ENCODE results near the gene FAM50B.

FAM50B gene

DNA sequence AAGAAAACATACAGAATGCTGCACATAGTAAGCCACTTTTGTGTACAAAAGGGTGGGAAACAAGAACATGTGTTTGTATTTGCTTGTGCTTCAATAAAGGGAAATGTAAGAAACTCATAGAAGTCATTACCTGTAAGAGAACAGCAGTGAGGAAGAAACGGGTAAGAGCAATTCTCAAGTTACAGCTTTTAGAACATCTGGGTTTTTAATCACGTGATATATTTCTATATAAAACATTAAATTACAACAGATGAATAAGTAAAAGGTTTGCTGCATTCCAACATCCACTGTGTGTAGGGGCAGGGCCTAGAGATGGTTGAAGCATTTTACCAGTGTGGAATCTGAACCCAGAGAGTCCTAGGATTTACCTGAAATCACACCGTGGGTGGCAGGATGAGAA is 36.6 kb upstream of the FAM50B start:
- Mint-ChIP-seq H3K36me3 (ENCODE audit: low read depth) (no peaks in the 10 kb centered on the region), H3K4me3 (no peak overlapping the region), H3K4me1 (ENCODE audit: low read depth) (peaks cover 1% of the 10 kb centered on the region), H3K9me3 (no peaks in the 10 kb centered on the region), H3K27ac (no peak overlapping the region), H3K27me3 (peaks cover 19% of the 10 kb centered on the region)
- DNase-seq: no peak

DNA sequence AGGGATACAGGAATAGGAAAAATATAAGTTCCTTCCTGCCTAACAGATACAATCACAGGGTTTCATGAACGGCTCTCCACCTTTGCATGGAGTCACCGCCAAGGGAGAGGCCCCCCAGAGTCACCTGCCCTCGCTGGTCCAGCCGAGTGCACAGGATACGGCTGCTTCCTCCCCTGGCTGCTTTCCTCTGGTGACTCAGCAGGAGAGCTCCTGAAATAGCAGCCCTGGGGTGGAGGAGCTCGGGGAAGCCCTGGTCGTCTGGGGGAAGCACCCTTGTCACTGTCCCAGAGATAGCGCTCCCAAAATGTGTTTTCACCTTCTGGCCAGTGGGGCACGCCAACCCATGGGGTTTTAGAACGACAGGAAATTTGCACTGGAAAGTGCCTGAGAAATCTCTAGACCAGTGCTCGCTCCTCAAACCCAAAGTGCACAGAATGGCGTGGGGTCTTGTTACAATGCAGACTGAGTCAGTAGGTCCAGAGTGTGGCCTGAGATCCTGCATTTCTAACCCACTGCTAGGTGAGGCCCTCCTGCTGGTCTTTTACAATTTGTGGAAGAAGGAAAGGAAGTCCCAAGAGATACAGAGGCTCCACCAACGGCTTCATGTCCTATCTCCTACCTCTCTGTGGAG is 35.9 kb upstream of the FAM50B start:
- no peak overlapping the region for H3K27ac Mint-ChIP-seq
- peaks cover 19% of the 10 kb centered on the region for H3K27me3 Mint-ChIP-seq
- H3K36me3 Mint-ChIP-seq (ENCODE audit: low read depth): no peaks in the 10 kb centered on the region
- DNase-seq: no peak
- H3K4me3 Mint-ChIP-seq: no peak overlapping the region
- H3K9me3 Mint-ChIP-seq: no peaks in the 10 kb centered on the region
- H3K4me1 Mint-ChIP-seq (ENCODE audit: low read depth): peaks cover 1% of the 10 kb centered on the region

DNA sequence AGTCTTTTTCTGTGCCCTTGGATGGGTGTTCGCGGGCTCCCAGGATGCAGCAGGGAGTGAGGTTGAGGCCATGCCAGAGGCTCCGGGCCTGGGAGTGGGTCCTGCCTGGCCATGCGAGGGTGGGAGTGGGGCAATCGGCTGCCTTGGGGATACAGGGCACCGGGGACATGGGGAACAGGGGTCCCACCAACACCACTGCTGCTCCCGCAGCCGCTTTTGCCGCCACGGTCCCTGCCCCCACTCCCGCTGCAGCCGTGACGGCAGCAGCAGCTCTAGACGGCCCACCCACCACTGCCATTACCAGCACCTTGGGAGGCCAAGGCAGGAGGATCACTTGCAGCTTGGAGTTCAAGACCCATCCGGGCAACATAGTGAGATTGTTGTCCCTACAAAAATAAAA is 35.3 kb upstream of the FAM50B start:
- H3K27ac Mint-ChIP-seq: no peak overlapping the region
- H3K36me3 Mint-ChIP-seq (ENCODE audit: low read depth): no peaks in the 10 kb centered on the region
- DNase-seq: no peak
- peaks cover 19% of the 10 kb centered on the region for H3K27me3 Mint-ChIP-seq
- no peaks in the 10 kb centered on the region for H3K9me3 Mint-ChIP-seq
- H3K4me1 Mint-ChIP-seq (ENCODE audit: low read depth): peaks cover 1% of the 10 kb centered on the region
- H3K4me3 Mint-ChIP-seq: no peak overlapping the region

DNA sequence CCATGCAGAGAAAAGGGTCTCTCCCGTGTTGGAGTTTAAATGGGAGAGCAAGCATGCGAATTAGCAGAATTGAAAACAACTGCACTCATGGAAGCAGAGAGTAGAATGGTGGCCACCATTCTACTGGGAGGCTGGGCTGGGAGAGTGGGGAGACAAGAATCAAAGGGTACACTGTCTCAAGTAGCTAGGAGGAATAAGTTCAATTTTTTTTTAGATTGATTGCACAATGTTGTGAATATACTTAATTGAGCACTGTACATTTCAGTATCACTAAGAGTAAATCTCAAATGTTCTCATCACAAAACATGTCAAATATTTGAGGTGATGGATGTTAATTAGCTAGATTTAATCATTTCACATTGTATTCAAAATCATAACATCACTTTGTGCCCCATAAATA is 34.6 kb upstream of the FAM50B start:
- DNase-seq: no peak
- Mint-ChIP-seq H3K9me3 (no peaks in the 10 kb centered on the region), H3K4me1 (ENCODE audit: low read depth) (peaks cover 1% of the 10 kb centered on the region), H3K27me3 (peaks cover 19% of the 10 kb centered on the region), H3K36me3 (ENCODE audit: low read depth) (no peaks in the 10 kb centered on the region), H3K27ac (no peak overlapping the region), H3K4me3 (no peak overlapping the region)

DNA sequence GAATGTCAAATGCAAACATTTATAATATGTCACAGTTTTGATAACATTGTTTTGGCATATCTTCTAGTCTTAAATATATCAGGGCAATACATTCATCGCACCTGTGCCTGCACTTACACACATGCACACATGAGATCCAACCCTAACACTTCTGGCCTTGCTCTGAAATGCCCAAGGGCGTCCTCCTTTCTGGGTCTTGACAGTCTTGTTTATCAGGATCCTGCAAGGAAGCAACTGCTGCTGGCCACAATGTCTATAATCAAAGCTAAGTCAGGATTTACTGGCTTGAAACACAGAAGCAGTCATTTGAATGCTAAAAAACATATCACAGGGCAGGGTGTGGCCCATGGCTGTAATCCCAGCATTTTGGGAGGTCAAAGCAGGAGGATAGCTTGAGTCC is 32.9 kb upstream of the FAM50B start:
- H3K27ac Mint-ChIP-seq: no peak overlapping the region
- H3K4me3 Mint-ChIP-seq: no peak overlapping the region
- H3K36me3 Mint-ChIP-seq (ENCODE audit: low read depth): no peaks in the 10 kb centered on the region
- no peaks in the 10 kb centered on the region for H3K9me3 Mint-ChIP-seq
- H3K27me3 Mint-ChIP-seq: peaks cover 5% of the 10 kb centered on the region
- DNase-seq: no peak
- peaks cover 1% of the 10 kb centered on the region for H3K4me1 Mint-ChIP-seq (ENCODE audit: low read depth)

DNA sequence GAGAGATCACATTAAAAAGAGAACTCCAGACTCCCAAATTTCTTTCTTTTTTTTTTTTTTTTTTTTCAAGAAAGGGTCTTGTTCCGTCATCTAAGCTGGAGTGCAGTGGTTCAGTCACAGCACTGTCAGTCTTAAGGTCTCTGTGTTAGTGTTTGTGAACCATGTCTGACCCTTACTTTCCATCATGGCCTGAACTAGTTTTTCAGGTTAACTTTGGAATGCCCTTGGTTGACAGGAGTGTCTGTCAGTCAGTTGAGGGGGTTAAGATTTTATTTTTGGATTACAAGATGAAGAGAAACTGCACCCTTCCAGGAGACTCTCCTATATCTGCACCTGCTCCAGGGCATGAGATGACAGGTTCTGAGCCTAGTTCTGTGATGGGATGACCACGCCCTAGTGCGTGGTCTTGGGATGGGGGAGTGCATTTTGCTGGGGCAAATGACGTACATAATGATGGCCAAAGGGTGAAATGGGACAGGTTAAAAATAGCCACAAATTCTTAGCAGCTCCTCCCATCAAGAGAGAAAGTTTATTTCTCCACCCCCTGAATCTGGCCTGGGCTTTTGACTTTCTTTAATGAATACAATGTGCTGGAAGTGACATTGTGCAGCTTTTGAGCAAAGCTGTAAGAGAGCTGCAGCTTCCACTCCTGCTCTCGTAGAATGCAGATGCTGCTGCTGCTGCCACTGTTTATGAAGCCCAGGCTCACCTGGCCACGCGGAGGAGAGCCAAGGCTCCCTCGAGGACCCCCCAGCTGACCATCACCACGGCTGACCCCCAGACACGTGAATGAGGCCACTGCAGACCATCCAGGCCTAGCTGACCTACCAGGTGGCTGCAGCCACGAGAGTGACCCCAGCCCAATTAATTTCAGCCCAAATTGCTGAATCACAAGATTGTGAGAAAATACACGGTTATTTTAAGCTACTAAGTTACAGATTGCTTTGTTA is 29.7 kb upstream of the FAM50B start:
- Mint-ChIP-seq H3K27me3 (peaks cover 4% of the 10 kb centered on the region), H3K4me3 (no peak overlapping the region), H3K9me3 (no peaks in the 10 kb centered on the region), H3K4me1 (ENCODE audit: low read depth) (no peaks in the 10 kb centered on the region), H3K36me3 (ENCODE audit: low read depth) (no peaks in the 10 kb centered on the region), H3K27ac (no peak overlapping the region)
- DNase-seq: no peak

DNA sequence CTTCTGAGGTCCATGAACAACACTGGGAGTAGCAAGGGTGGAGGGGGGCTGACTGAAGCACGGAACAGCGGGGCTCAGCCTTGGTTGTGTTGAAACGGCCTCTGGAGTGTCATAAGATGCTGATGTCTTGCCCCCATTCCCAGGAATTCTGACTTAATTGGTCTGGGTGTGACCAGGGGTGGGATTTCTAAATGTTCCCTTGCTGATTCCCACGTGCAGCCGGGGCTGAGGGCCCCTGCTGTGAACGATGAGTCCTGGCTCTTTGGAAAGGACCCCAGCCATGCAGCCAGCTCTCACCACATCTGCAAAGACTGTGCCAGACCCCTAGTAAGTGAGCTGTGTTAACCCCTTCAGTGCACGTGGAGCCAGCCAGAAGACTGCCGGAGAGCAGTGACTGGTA is 28.6 kb upstream of the FAM50B start:
- Mint-ChIP-seq H3K27me3 (peaks cover 4% of the 10 kb centered on the region), H3K27ac (no peak overlapping the region), H3K9me3 (no peaks in the 10 kb centered on the region), H3K36me3 (ENCODE audit: low read depth) (no peaks in the 10 kb centered on the region), H3K4me3 (no peak overlapping the region), H3K4me1 (ENCODE audit: low read depth) (no peaks in the 10 kb centered on the region)
- DNase-seq: no peak

DNA sequence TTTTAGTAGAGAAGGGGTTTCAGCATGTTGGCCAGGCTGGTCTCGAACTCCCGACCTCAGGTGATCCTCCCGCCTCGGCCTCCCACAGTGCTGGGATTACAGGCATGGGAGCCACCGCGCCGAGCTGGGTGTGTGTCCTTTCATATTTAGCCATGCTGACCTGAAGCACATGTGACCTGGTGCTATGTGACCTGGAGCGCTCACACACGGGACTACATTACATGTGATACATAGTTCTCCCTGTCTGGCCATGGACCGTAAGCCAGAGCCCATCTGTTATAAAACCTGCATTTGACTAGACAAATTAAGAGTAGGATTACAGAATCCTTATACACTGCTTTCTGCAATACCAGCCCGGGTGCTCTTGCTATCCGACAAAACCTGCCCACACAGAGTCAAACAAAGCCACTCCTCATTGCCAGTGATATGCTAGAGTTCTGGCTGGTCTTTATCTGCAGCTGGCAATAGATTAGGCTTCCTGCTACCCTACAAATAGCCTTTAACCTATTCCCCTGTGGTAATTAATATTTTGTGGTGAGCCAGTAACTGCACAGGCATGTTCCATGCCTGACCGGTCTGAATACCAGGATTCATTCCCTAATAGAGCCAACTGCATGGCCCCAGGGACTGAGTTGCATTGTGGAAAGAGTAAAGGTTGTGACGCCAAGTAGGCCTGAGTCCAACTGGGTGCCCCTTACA is 26.3 kb upstream of the FAM50B start:
- H3K36me3 Mint-ChIP-seq (ENCODE audit: low read depth): no peaks in the 10 kb centered on the region
- DNase-seq: no peak
- no peaks in the 10 kb centered on the region for H3K9me3 Mint-ChIP-seq
- no peaks in the 10 kb centered on the region for H3K4me1 Mint-ChIP-seq (ENCODE audit: low read depth)
- no peak overlapping the region for H3K27ac Mint-ChIP-seq
- H3K27me3 Mint-ChIP-seq: peaks cover 4% of the 10 kb centered on the region
- H3K4me3 Mint-ChIP-seq: no peak overlapping the region

DNA sequence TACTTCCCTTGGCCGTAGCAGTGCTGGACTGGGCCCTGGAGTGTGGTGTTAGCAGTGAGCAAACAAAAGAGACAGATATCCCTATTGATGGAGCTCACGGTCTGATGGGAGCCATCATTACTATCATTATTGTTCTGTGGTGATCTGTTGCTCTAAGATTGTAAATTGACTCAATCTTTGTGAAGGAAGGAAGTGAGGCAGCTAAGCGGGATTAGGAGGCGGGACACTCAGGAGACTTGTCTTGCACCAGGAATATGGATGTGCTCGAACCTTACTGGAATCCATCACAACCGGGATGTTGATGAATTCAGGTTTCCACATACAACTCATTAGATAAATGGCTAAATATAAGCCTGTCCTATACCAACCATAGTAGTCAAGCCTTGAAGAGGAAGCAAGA is 25.5 kb upstream of the FAM50B start:
- H3K4me3 Mint-ChIP-seq: no peak overlapping the region
- no peak for DNase-seq
- peaks cover 4% of the 10 kb centered on the region for H3K27me3 Mint-ChIP-seq

DNA sequence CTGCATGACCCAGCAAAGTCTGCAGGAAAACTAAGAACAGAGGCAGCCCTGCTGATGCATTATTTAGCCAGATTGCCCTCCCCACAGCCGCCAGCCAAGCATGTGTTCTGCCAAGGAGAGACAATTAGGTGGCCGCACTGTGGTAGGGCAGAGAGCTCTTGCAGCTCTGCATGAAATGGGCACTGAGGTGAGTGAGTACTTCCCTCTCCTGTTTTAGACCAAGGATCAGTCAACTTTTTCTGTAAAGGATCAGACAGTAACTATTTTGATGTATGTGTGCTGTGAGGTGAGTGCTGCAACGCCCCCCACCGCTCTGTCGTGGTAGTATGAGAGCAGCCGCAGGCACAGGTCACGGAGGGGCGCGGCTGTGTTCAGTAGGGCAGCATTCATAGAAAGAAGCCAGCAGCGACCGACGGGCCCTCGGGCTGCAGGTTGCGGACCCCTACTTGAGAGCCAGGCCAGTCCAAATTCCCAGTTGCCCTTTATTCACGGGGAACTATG is 23.8 kb upstream of the FAM50B start:
- no peaks in the 10 kb centered on the region for H3K9me3 Mint-ChIP-seq
- no peaks in the 10 kb centered on the region for H3K36me3 Mint-ChIP-seq (ENCODE audit: low read depth)
- H3K27ac Mint-ChIP-seq: no peak overlapping the region
- H3K4me1 Mint-ChIP-seq (ENCODE audit: low read depth): no peaks in the 10 kb centered on the region
- peaks cover 17% of the 10 kb centered on the region for H3K27me3 Mint-ChIP-seq
- H3K4me3 Mint-ChIP-seq: no peak overlapping the region
- no peak for DNase-seq

More for the DNA sequence above, 25.5 kb upstream of the FAM50B start:
- Mint-ChIP-seq H3K4me1 (ENCODE audit: low read depth) (no peaks in the 10 kb centered on the region), H3K27ac (no peak overlapping the region), H3K36me3 (ENCODE audit: low read depth) (no peaks in the 10 kb centered on the region), H3K9me3 (no peaks in the 10 kb centered on the region)

DNA sequence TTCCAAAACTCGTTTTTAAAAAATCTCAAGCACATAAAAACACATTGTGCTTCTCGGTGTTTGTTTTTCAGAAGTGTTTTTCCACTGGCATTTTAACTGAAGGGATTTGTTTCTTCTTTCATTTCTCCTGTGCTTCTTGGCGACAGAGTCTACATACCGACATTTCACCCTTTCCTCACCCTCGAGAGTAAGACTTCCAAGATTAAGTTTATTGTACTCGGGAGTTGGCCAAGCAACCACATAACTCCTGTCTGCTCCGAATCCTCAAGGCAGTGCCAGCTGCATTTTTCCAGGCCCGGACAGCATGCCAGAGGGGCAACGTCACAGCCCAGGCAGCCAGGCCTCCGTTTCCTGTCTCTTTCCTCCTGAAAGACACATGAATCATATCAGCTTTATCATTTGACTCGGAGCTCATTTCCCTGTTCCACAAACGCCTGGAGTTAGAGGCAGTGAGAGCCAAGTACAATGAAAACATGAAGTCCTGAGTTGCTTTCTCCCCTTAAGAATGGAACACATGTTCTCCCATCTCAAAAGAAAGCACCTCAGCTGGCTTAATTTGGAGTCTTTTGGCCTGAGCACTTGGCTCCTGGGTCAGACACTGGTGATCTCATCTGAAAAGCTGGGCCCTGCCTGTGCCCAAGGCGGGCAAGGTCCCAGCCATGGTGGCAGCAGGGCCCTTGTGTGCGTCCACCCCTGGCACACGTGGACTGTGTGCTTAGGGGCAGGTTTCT is 23.2 kb upstream of the FAM50B start:
- Mint-ChIP-seq H3K9me3 (no peaks in the 10 kb centered on the region), H3K36me3 (ENCODE audit: low read depth) (no peaks in the 10 kb centered on the region), H3K4me3 (no peak overlapping the region), H3K4me1 (ENCODE audit: low read depth) (no peaks in the 10 kb centered on the region), H3K27ac (no peak overlapping the region), H3K27me3 (peaks cover 24% of the 10 kb centered on the region)
- DNase-seq: no peak

DNA sequence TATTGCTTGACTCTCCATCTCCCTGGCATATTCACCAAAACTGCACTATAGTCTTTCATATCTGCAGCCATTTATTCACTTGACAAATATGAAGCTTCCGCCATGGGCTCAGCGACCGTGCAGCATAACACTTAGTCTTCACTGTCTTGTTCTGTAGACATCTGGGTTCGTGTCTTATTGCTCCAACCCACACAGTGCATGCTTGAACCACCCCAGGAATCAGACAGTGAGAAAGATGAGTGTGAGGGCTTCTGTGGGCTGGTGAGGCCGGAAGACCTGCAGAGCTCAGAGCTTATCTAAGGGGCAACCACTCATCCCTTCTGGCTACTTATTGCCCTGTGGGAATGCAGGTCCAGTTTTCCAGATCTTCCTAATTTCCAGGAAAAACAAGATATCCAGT is 19.9 kb upstream of the FAM50B start:
- no peak overlapping the region for H3K27ac Mint-ChIP-seq
- H3K4me3 Mint-ChIP-seq: no peak overlapping the region
- no peaks in the 10 kb centered on the region for H3K4me1 Mint-ChIP-seq (ENCODE audit: low read depth)
- no peaks in the 10 kb centered on the region for H3K36me3 Mint-ChIP-seq (ENCODE audit: low read depth)
- H3K9me3 Mint-ChIP-seq: no peaks in the 10 kb centered on the region
- peaks cover 23% of the 10 kb centered on the region for H3K27me3 Mint-ChIP-seq
- DNase-seq: no peak

DNA sequence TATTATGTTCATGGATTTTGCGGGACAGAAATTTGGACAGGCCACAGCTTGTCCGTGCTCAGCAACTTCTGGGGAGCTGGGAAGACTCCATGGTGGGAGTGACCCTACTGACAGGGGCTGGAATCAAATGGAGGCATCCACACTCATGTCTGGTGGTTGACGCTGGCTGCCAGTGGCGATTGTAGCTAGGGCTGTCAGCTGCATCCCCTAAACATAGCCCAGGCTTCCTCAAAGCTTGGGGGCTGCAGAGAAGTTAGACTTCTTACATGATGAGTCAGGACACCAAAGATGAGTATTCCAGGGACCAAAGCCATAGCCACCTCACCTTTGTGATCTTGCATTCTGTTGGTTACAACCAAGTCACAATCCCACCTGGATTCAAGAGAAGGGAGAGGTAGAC is 18.4 kb upstream of the FAM50B start:
- Mint-ChIP-seq H3K4me3 (no peak overlapping the region), H3K4me1 (ENCODE audit: low read depth) (no peaks in the 10 kb centered on the region), H3K9me3 (no peaks in the 10 kb centered on the region), H3K27me3 (peaks cover 23% of the 10 kb centered on the region), H3K27ac (no peak overlapping the region), H3K36me3 (ENCODE audit: low read depth) (no peaks in the 10 kb centered on the region)
- DNase-seq: no peak

DNA sequence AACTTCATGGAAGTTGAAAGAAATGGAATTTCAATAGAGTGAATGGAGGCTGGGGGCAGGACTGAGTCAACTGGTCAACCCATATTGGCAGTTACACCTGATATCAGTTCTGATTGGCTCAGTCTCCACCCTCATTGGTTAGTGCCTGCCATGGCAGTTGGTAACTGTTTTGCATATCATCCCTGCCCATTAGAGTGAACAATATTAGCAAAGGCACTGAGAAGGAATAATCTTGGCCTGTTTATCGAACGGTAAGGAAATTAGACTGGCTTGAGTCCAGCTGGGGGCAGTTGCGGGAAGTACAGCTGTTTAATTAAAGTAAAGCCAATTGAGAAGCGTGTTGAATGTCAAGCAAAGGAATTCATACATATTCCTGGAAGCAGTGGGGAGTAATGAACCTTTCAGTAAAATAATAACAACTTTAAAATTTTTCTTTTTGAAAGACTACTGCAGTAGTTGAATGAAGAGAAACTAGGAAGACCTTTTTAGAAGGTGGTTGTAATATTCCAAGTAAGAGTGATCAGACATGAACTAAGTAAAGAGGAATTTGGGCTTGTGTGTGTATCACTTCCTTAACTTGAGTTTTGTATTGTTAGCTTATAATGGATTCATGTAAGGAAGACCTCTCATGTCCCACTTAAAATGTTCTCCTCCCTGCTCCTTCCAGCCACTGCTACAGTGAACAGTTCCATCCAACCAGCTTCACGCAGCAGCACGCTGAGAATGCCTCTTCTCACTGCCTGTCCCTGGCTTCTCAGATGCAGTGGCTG is 17.2 kb upstream of the FAM50B start:
- H3K9me3 Mint-ChIP-seq: no peaks in the 10 kb centered on the region
- no peaks in the 10 kb centered on the region for H3K4me1 Mint-ChIP-seq (ENCODE audit: low read depth)
- peaks cover 23% of the 10 kb centered on the region for H3K27me3 Mint-ChIP-seq
- DNase-seq: no peak
- H3K4me3 Mint-ChIP-seq: no peak overlapping the region
- H3K36me3 Mint-ChIP-seq (ENCODE audit: low read depth): no peaks in the 10 kb centered on the region
- H3K27ac Mint-ChIP-seq: no peak overlapping the region

Data from activated T-cell treated with anti-CD3 and anti-CD28 coated beads, Interleukin-2, amount 50 U/mL, for 24 hours (primary cell).